Testis (tissue), 2 donors: ENCODE measurements around the gene BAK1.

Experiments
- POLR2A ChIP-seq: fragments of 450-650 bp; IDR thresholded peaks from one replicate; pipeline ENCODE4 v1.6.1; 2017; ENCODE audit warnings: antibody characterized with exemption, mild to moderate bottlenecking, moderate library complexity
- TF ChIP-seq, protein P1 (sequence below), 3 experiments: fragments of 450-650 bp in 2 of 3; fragments of 200-600 bp in 1 of 3; sonication (generic) in 1 of 3; IDR thresholded peaks; one replicate each; pipeline ENCODE4 v1.5.1; 2016 to 2019; ENCODE audit warnings: antibody characterized with exemption in 3 of 3, mild to moderate bottlenecking in 2 of 3, moderate library complexity in 1 of 3

DNA sequence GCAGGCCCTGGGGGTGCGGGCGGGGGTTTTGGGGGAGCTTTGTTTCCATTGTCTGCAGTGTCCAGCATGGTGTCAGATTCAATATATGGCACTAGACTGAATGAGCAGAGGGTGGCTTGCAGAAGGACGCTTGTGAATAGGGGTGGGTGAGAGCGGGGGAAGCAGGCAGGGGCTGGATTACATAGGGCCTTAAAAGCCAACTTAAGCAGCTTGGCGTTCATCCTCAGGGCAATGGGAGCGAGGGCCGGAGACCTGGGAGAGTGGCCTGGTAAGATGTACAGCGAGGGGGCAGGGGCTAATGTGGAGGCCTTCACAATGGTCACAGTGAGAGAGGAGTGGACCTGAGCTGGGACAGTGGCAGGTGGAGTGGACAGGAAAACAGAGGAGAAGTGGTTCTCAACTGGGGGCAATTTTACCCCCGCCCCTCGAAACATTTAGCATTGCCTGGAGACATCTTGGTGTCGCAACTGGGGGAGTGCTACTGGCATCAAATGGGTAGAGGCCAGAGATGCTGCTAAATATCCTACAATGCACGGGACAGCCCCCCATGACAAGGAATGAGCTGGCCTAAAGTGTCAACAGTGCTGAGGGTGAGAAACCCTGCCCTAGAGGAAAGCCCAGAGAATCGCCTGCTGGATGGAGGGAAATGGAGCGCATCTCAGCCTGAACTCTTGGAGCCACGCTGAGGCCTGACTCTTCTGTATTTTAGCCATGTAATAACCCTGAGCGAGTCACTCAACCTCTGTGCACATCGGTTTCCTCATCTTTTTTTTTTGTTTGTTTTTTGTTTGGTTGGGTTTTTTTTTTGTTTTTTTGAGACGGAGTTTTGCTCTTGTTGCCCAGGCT is 15.1 kb upstream of the BAK1 start:
- TF ChIP-seq POLR2A: no peak
- TF ChIP-seq, protein P1, sequence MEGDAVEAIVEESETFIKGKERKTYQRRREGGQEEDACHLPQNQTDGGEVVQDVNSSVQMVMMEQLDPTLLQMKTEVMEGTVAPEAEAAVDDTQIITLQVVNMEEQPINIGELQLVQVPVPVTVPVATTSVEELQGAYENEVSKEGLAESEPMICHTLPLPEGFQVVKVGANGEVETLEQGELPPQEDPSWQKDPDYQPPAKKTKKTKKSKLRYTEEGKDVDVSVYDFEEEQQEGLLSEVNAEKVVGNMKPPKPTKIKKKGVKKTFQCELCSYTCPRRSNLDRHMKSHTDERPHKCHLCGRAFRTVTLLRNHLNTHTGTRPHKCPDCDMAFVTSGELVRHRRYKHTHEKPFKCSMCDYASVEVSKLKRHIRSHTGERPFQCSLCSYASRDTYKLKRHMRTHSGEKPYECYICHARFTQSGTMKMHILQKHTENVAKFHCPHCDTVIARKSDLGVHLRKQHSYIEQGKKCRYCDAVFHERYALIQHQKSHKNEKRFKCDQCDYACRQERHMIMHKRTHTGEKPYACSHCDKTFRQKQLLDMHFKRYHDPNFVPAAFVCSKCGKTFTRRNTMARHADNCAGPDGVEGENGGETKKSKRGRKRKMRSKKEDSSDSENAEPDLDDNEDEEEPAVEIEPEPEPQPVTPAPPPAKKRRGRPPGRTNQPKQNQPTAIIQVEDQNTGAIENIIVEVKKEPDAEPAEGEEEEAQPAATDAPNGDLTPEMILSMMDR (IDR thresholded peaks at IDR 0.05): no peak
